IMR-90 (cell line): ENCODE measurements around the gene REG3A. TPM values are rescaled to one million over a fixed set of nuclear protein-coding genes. Genes with fewer than 3 reads are reported as not detected.

Experiments used
- ATAC-seq: fragments of 200-7000 bp; cut with Tn5 transposase; 2 replicates; pipeline ENCODE4 v1.9.1; 2020; ENCODE audit warnings: low read depth, mild to moderate bottlenecking, moderate library complexity
- BruUV-seq: library from RNA; stranded (reverse); fragments of 400-500 nt; replicated peaks from 2 replicates; lab custom pipeline; 2021; lab: Mats Ljungman, UMichigan
- CTCF ChIA-PET: fragments of 300-600 bp; formaldehyde crosslinking; extraction: SDS; loops from one replicate; lab custom pipeline; 2021; ENCODE audit warnings: antibody characterized with exemption; lab: Yijun Ruan, JAX
- POLR2A ChIA-PET: fragments of 300-600 bp; sonication (Branson Sonifier 250); formaldehyde crosslinking; loops from one replicate; lab custom pipeline; 2022; ENCODE audit warnings: antibody characterized with exemption; ENCODE audit not compliant: unreplicated experiment; lab: Charles Lee
- DNase-seq: peaks from one replicate; pipeline ENCODE4 v3.0.0; 2013
- H2AFZ ChIP-seq: replicated peaks from 2 replicates; pipeline ENCODE3; 2013; ENCODE audit warnings: low read length, mild to moderate bottlenecking; ENCODE audit not compliant: poor library complexity
- H2AK5ac ChIP-seq: 2 replicates; pipeline ENCODE4 v1.6.1; 2013; ENCODE audit warnings: low read depth, low read length, inconsistent platforms
- H2AK9ac ChIP-seq: replicated peaks from 2 replicates; pipeline ENCODE3; 2013; ENCODE audit warnings: mild to moderate bottlenecking, low read depth, low read length, moderate library complexity; ENCODE audit not compliant: poor library complexity
- H2BK120ac ChIP-seq: 2 replicates; pipeline ENCODE4 v1.6.1; 2013; ENCODE audit warnings: low read depth, low read length, inconsistent platforms
- H2BK15ac ChIP-seq: 3 replicates; pipeline ENCODE4 v1.6.1; 2013; ENCODE audit warnings: low read depth, low read length, inconsistent platforms
- H2BK20ac ChIP-seq: 2 replicates; pipeline ENCODE4 v1.6.1; 2013; ENCODE audit warnings: low read depth, mild to moderate bottlenecking, inconsistent platforms, low read length, moderate library complexity
- H2BK5ac ChIP-seq: 2 replicates; pipeline ENCODE4 v1.6.1; 2013; ENCODE audit warnings: mild to moderate bottlenecking, low read depth, low read length, inconsistent platforms; ENCODE audit not compliant: poor library complexity, severe bottlenecking
- H3K14ac ChIP-seq: replicated peaks from 2 replicates; pipeline ENCODE4 v1.6.1; 2013; ENCODE audit warnings: low read depth, low read length, inconsistent platforms
- H3K18ac ChIP-seq: 2 replicates; pipeline ENCODE4 v1.6.1; 2013; ENCODE audit warnings: low read depth, low read length, control low read depth
- H3K23ac ChIP-seq: 2 replicates; pipeline ENCODE4 v1.6.1; 2013; ENCODE audit warnings: low read depth, low read length, inconsistent platforms
- H3K27ac ChIP-seq: 2 replicates; pipeline ENCODE4 v1.5.1; 2013; ENCODE audit warnings: mild to moderate bottlenecking, control low read depth, low read length; ENCODE audit not compliant: insufficient read depth
- H3K27me3 ChIP-seq: 2 replicates; pipeline ENCODE4 v1.6.1; 2013; ENCODE audit warnings: low read length; ENCODE audit not compliant: control insufficient read depth, insufficient read depth
- H3K36me3 ChIP-seq: 2 replicates; pipeline ENCODE4 v1.6.1; 2013; ENCODE audit warnings: low read length, mixed read lengths; ENCODE audit not compliant: control insufficient read depth, insufficient read depth
- H3K4ac ChIP-seq: 2 replicates; pipeline ENCODE4 v1.6.1; 2013; ENCODE audit warnings: low read depth, low read length, inconsistent platforms
- H3K4me1 ChIP-seq: 2 replicates; pipeline ENCODE4 v1.6.1; 2013; ENCODE audit warnings: low read length, mixed read lengths; ENCODE audit not compliant: control insufficient read depth, insufficient read depth
- H3K4me2 ChIP-seq: 2 replicates; pipeline ENCODE4 v1.6.1; 2013; ENCODE audit warnings: low read depth, mild to moderate bottlenecking, control low read depth, low read length, moderate library complexity
- H3K4me3 ChIP-seq: 2 replicates; pipeline ENCODE4 v1.5.1; 2013; ENCODE audit warnings: low read depth, mild to moderate bottlenecking, control low read depth, low read length, moderate library complexity; ENCODE audit not compliant: insufficient read depth
- H3K56ac ChIP-seq: 2 replicates; pipeline ENCODE4 v1.6.1; 2013; ENCODE audit warnings: low read length, inconsistent platforms; ENCODE audit not compliant: insufficient read depth; ENCODE audit errors: extremely low read depth
- H3K79me1 ChIP-seq, 2 experiments: 2 replicates each; pipeline ENCODE4 v1.6.1; 2013; ENCODE audit warnings: low read length in 2 of 2, inconsistent platforms in 1 of 2, low read depth in 1 of 2
- H3K9ac ChIP-seq: 2 replicates; pipeline ENCODE4 v1.6.1; 2013; ENCODE audit warnings: low read depth, low read length, control low read depth
- H3K9me1 ChIP-seq: 2 replicates; pipeline ENCODE4 v1.6.1; 2013; ENCODE audit warnings: low read length, inconsistent platforms; ENCODE audit not compliant: insufficient read depth
- H3K9me3 ChIP-seq: 2 replicates; pipeline ENCODE4 v1.6.1; 2013; ENCODE audit warnings: low read length; ENCODE audit not compliant: control insufficient read depth, insufficient read depth
- H4K20me1 ChIP-seq: 2 replicates; pipeline ENCODE4 v1.6.1; 2013; ENCODE audit warnings: low read length, inconsistent platforms; ENCODE audit not compliant: insufficient read depth
- H4K5ac ChIP-seq: 2 replicates; pipeline ENCODE4 v1.6.1; 2013; ENCODE audit warnings: mild to moderate bottlenecking, low read depth, low read length, control low read depth
- H4K8ac ChIP-seq, 2 experiments: 2 replicates each; pipeline ENCODE4 v1.6.1; 2013; ENCODE audit warnings: low read depth in 2 of 2, low read length in 2 of 2, control low read depth in 1 of 2, inconsistent platforms in 1 of 2
- H4K91ac ChIP-seq: 2 replicates; pipeline ENCODE4 v1.6.1; 2013; ENCODE audit warnings: low read depth, low read length, inconsistent platforms; ENCODE audit not compliant: insufficient read depth
- CHD1 ChIP-seq: IDR thresholded peaks from 2 replicates; pipeline ENCODE4 v1.6.1; 2012; ENCODE audit warnings: low read depth, low read length, improper control_type of control experiment
- FOS ChIP-seq: fragments of 150-350 bp; IDR thresholded peaks from 2 replicates; pipeline ENCODE4 v1.6.1; 2016; ENCODE audit warnings: low read depth, low read length
- MAFK ChIP-seq: IDR thresholded peaks from 2 replicates; pipeline ENCODE4 v1.6.1; 2012; ENCODE audit warnings: low read depth, low read length, improper control_type of control experiment
- MAZ ChIP-seq: IDR thresholded peaks from 2 replicates; pipeline ENCODE4 v1.6.1; 2012; ENCODE audit warnings: low read depth, mild to moderate bottlenecking, low read length, improper control_type of control experiment, moderate library complexity, borderline replicate concordance
- MXI1 ChIP-seq: IDR thresholded peaks from 2 replicates; pipeline ENCODE4 v1.6.1; 2012; ENCODE audit warnings: low read depth, mild to moderate bottlenecking, low read length, moderate library complexity, borderline replicate concordance
- NFE2L2 ChIP-seq: fragments of 150-350 bp; IDR thresholded peaks from 2 replicates; pipeline ENCODE4 v1.6.1; 2016; ENCODE audit warnings: low read depth, mild to moderate bottlenecking, low read length
- RAD21 ChIP-seq: IDR thresholded peaks from 2 replicates; pipeline ENCODE4 v1.6.1; 2012; ENCODE audit warnings: low read length, improper control_type of control experiment
- RCOR1 ChIP-seq: IDR thresholded peaks from 2 replicates; pipeline ENCODE4 v1.6.1; 2012; ENCODE audit warnings: mild to moderate bottlenecking, low read length, improper control_type of control experiment; ENCODE audit not compliant: insufficient replicate concordance
- RFX5 ChIP-seq: IDR thresholded peaks from 2 replicates; pipeline ENCODE4 v1.8.0; 2012; ENCODE audit warnings: low read depth, mild to moderate bottlenecking, low read length, moderate library complexity
- SMC3 ChIP-seq: fragments of 150-350 bp; IDR thresholded peaks from 2 replicates; pipeline ENCODE4 v1.6.1; 2016; ENCODE audit warnings: low read depth, mild to moderate bottlenecking, antibody characterized with exemption, low read length, moderate library complexity
- WGBS, 2 experiments: methylation state at CpG; one replicate each; pipeline versions ENCODE4 v1.1.5 to v1.1.7; 2013; ENCODE audit warnings: missing lambda C conversion rate in 2 of 2; ENCODE audit not compliant: insufficient read length in 1 of 2; ENCODE audit errors: extremely low coverage in 2 of 2; 5-methylcytosine and 5-hydroxymethylcytosine counted together
- dilution Hi-C: fragments of 300-500 bp; cut with HindIII; formaldehyde crosslinking; loops from one replicate; pipeline ENCODE4 v1.14.3; 2018; ENCODE audit warnings: low sequenced_read_pairs; ENCODE audit not compliant: unreplicated experiment
- in situ Hi-C: fragments of 300-500 bp; cut with MboI; formaldehyde crosslinking; loops from 3 replicates; pipeline ENCODE4 v1.14.3; 2019; ENCODE audit warnings: low sequenced_read_pairs, inconsistent platforms, mixed read lengths
- intact Hi-C: fragments of 100-400 bp; cut with micrococcal nuclease; formaldehyde crosslinking; loops from 2 replicates; pipeline ENCODE4 v1.10.0; 2022
- polyA plus RNA-seq, 3 experiments: library from polyadenylated mRNA; depleted of rRNA; stranded (reverse); fragments of >200 nt; gene quantifications; 2 replicates each; pipeline ENCODE4 v1.2.3, GENCODE V29; 2012; ENCODE audit warnings: low replicate concordance in 1 of 3
- total RNA-seq: library from RNA; depleted of rRNA; stranded (reverse); fragments of >200 nt; gene quantifications from 2 replicates; pipeline ENCODE4 v1.2.3, GENCODE V29; 2012
- TF ChIP-seq, protein P1 (sequence below): fragments of 150-350 bp; IDR thresholded peaks from 2 replicates; pipeline ENCODE4 v1.6.1; 2016; ENCODE audit warnings: low read depth, mild to moderate bottlenecking, low read length, moderate library complexity, borderline replicate concordance
- TF ChIP-seq, protein P2 (sequence below): conservative IDR thresholded peaks from 2 replicates; pipeline ENCODE4 v1.5.1; 2012; ENCODE audit warnings: mild to moderate bottlenecking, low read depth, low read length, improper control_type of control experiment
- TF ChIP-seq, protein P3 (sequence below): fragments of 150-350 bp; IDR thresholded peaks from 2 replicates; pipeline ENCODE4 v1.6.1; 2017; ENCODE audit warnings: mild to moderate bottlenecking, antibody characterized with exemption, low read length, low read depth

REG3A gene
- total and polyA plus RNA-seq, 2 of the 4 experiments (the other 2 are of a cell fraction) = not detected

DNA sequence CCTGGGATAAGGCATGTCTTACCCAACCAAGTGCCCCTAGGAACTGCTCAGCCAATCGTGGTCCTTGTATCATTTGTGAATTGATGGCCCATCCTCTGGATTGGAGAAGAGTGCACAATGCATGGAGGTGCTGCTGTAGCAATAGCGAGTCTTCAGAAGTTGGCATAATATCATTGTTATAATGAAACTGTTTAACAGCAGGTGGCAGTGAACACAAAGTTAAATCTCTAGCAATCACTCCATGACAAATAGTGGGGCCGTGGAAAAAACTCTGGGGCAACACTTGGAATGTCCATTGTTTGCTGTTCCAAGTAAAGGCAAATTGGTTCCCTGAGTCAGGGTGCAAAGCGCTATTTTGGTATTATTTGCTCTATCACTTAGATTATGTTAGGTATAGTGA lies 27.9 kb downstream of the REG3A start:
- H3K27ac ChIP-seq = no peak overlapping the region
- BruUV-seq = no TSS peak
- DNase-seq = no peak
- ATAC-seq = no peak
- ChIA-PET POLR2A (no interaction called here), CTCF (no interaction called here)
- dilution Hi-C loops (no loop called here), in situ Hi-C loops (no loop called here), intact Hi-C loops (no loop called here)
- H2BK120ac ChIP-seq = no peak overlapping the region
- H3K56ac ChIP-seq = no peak overlapping the region
- no peaks in the 10 kb centered on the region for H3K4me1 ChIP-seq
- H4K91ac ChIP-seq = no peak overlapping the region
- no peaks in the 10 kb centered on the region for H3K36me3 ChIP-seq
- no peak overlapping the region for H3K23ac ChIP-seq
- H3K27me3 ChIP-seq = no peaks in the 10 kb centered on the region
- H3K9me1 ChIP-seq = no peaks in the 10 kb centered on the region
- no peaks in the 10 kb centered on the region for H4K20me1 ChIP-seq
- no peak overlapping the region for H3K4me2 ChIP-seq
- H3K18ac ChIP-seq = no peak overlapping the region
- H2BK20ac ChIP-seq = no peak overlapping the region
- no peak for TF ChIP-seq RAD21
- TF ChIP-seq RCOR1 = no peak
- TF ChIP-seq, protein P1, sequence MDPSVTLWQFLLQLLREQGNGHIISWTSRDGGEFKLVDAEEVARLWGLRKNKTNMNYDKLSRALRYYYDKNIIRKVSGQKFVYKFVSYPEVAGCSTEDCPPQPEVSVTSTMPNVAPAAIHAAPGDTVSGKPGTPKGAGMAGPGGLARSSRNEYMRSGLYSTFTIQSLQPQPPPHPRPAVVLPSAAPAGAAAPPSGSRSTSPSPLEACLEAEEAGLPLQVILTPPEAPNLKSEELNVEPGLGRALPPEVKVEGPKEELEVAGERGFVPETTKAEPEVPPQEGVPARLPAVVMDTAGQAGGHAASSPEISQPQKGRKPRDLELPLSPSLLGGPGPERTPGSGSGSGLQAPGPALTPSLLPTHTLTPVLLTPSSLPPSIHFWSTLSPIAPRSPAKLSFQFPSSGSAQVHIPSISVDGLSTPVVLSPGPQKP = no peak
- TF ChIP-seq, protein P2, sequence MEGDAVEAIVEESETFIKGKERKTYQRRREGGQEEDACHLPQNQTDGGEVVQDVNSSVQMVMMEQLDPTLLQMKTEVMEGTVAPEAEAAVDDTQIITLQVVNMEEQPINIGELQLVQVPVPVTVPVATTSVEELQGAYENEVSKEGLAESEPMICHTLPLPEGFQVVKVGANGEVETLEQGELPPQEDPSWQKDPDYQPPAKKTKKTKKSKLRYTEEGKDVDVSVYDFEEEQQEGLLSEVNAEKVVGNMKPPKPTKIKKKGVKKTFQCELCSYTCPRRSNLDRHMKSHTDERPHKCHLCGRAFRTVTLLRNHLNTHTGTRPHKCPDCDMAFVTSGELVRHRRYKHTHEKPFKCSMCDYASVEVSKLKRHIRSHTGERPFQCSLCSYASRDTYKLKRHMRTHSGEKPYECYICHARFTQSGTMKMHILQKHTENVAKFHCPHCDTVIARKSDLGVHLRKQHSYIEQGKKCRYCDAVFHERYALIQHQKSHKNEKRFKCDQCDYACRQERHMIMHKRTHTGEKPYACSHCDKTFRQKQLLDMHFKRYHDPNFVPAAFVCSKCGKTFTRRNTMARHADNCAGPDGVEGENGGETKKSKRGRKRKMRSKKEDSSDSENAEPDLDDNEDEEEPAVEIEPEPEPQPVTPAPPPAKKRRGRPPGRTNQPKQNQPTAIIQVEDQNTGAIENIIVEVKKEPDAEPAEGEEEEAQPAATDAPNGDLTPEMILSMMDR = no peak
- TF ChIP-seq MXI1 = no peak
- no peak for TF ChIP-seq FOS
- no peak for TF ChIP-seq RFX5
- TF ChIP-seq MAFK = no peak
- no peak for TF ChIP-seq SMC3
- TF ChIP-seq, protein P3, sequence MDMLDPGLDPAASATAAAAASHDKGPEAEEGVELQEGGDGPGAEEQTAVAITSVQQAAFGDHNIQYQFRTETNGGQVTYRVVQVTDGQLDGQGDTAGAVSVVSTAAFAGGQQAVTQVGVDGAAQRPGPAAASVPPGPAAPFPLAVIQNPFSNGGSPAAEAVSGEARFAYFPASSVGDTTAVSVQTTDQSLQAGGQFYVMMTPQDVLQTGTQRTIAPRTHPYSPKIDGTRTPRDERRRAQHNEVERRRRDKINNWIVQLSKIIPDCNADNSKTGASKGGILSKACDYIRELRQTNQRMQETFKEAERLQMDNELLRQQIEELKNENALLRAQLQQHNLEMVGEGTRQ = no peak
- no peak for TF ChIP-seq NFE2L2
- TF ChIP-seq CHD1 = no peak
- TF ChIP-seq MAZ = no peak
- H2AK5ac ChIP-seq = no peak overlapping the region
- H3K4ac ChIP-seq = no peak overlapping the region
- H2AFZ ChIP-seq = no peak overlapping the region
- H2BK5ac ChIP-seq = no peak overlapping the region
- H3K79me1 ChIP-seq = no peaks in the 10 kb centered on the region
- H2BK15ac ChIP-seq = no peak overlapping the region
- H3K4me3 ChIP-seq = no peak overlapping the region
- no peak overlapping the region for H4K5ac ChIP-seq
- no peak overlapping the region for H3K14ac ChIP-seq
- no peak overlapping the region for H2AK9ac ChIP-seq
- H4K8ac ChIP-seq = no peak overlapping the region
- 43% methylated on average over 1 of the region's 4 CpGs; no CpG with 5 or more reads in 1 of the 2 experiments for WGBS, 2 experiments
- H3K9me3 ChIP-seq = peaks cover 14% of the 10 kb centered on the region
- no peak overlapping the region for H3K9ac ChIP-seq
